Measurements from ENCODE around the gene DNAJB13.

Gene DNAJB13

DNA sequence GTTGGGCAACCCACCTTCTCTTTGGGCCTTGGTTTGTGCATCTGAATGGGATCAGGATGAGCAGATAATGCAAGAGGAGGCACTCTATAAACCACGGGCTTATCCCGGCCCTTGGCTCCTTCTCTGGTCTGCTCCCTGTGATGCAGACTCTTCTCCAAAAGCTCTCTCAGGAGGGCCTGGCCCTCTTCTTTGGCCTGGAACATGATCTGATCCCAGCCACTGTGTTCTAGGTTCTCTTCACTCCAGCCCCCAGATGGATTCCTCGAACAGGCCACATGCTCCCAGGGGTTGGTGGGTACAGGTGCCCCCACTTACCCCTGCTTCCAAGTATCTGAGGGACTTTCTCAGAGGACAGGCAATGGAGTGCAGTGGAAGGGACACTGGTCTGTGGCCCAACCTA, 66.8 kb downstream of the DNAJB13 start:
- no peak for ATAC-seq

DNA sequence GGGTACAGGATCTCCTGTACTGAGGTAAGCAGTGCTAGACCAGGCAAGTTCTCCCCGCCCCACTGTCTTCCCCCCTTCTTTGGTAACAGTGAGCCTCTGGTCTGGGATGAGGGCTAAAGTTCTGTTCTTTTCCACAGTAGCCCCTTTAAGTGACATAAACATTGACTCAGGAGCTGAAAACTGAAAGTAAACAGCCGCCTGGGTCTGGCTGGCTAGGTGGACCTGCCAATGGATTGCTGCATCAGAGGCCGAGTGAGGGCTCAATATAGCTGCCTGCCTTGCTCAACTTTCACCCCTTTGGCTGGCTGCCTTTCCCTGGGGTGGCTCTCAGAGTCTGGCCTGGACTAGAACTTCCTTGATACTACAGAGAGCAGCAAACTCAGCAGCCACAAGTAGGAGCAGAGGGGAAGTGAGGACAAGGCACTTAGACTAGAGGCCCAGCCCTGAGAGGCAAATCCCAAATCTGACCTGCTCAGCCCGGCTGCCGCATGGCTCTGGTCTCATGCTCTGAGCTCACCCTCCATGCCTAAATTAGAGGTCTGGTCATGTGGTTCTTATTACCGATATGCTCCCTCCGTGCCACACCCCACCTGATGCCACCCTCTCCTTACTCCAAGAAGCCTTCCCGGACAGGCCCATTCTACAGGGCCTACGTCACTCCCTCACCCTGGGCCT, 67.6 kb downstream of the DNAJB13 start:
- no peak for TF ChIP-seq ISL1 (CRISPR knock-in tag; IDR thresholded peaks at IDR 0.05)
- no peak for TF ChIP-seq CREB5 (CRISPR knock-in tag; IDR thresholded peaks at IDR 0.05; ENCODE audit: low read depth)
- no peak for TF ChIP-seq ZFP30 (CRISPR knock-in tag; IDR thresholded peaks at IDR 0.05)
- TF ChIP-seq ZNF8 (CRISPR knock-in tag; IDR thresholded peaks at IDR 0.05), result no peak
- TF ChIP-seq ESRRG (CRISPR knock-in tag; IDR thresholded peaks at IDR 0.05), result no peak
- TF ChIP-seq RARB (CRISPR knock-in tag; IDR thresholded peaks at IDR 0.05), result no peak
- TF ChIP-seq ZC3H10 (CRISPR knock-in tag; IDR thresholded peaks at IDR 0.05), result no peak
- TF ChIP-seq ZFP3 (CRISPR knock-in tag; IDR thresholded peaks at IDR 0.05), result no peak
- no peak for TF ChIP-seq TCF4 (CRISPR knock-in tag; IDR thresholded peaks at IDR 0.05; ENCODE audit: borderline replicate concordance)
- TF ChIP-seq ZNF565 (CRISPR knock-in tag; conservative IDR thresholded peaks at IDR 0.05; ENCODE audit: low read depth), result no peak
- TF ChIP-seq POU6F1 (CRISPR knock-in tag; IDR thresholded peaks at IDR 0.05; ENCODE audit: borderline replicate concordance, low read depth), result no peak
- no peak for TF ChIP-seq TOX (CRISPR knock-in tag; IDR thresholded peaks at IDR 0.05; ENCODE audit: borderline replicate concordance)
- no peak for TF ChIP-seq ARNTL (CRISPR knock-in tag; IDR thresholded peaks at IDR 0.05; ENCODE audit: borderline replicate concordance, low read depth)
- no peak for TF ChIP-seq GLIS3 (CRISPR knock-in tag; IDR thresholded peaks at IDR 0.05)
- no peak for TF ChIP-seq ZNF70 (CRISPR knock-in tag; IDR thresholded peaks at IDR 0.05)
- TF ChIP-seq OSR1 (CRISPR knock-in tag; IDR thresholded peaks at IDR 0.05), result no peak
- TF ChIP-seq, protein P1, sequence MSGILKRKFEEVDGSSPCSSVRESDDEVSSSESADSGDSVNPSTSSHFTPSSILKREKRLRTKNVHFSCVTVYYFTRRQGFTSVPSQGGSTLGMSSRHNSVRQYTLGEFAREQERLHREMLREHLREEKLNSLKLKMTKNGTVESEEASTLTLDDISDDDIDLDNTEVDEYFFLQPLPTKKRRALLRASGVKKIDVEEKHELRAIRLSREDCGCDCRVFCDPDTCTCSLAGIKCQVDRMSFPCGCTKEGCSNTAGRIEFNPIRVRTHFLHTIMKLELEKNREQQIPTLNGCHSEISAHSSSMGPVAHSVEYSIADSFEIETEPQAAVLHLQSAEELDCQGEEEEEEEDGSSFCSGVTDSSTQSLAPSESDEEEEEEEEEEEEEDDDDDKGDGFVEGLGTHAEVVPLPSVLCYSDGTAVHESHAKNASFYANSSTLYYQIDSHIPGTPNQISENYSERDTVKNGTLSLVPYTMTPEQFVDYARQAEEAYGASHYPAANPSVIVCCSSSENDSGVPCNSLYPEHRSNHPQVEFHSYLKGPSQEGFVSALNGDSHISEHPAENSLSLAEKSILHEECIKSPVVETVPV (CRISPR knock-in tag; IDR thresholded peaks at IDR 0.05), result no peak
- TF ChIP-seq CSDC2 (CRISPR knock-in tag; IDR thresholded peaks at IDR 0.05), result no peak
- no peak for ATAC-seq

More for the DNA sequence above, 66.8 kb downstream of the DNAJB13 start:
- TF ChIP-seq ISL1 (CRISPR knock-in tag; IDR thresholded peaks at IDR 0.05) (no peak), TOX (CRISPR knock-in tag; IDR thresholded peaks at IDR 0.05; ENCODE audit: borderline replicate concordance) (no peak), ZC3H10 (CRISPR knock-in tag; IDR thresholded peaks at IDR 0.05) (no peak), ZFP30 (CRISPR knock-in tag; IDR thresholded peaks at IDR 0.05) (no peak), PPARA (CRISPR knock-in tag; IDR thresholded peaks at IDR 0.05; ENCODE audit: borderline replicate concordance) (no peak), ZFP3 (CRISPR knock-in tag; IDR thresholded peaks at IDR 0.05) (no peak), BACH2 (CRISPR knock-in tag; IDR thresholded peaks at IDR 0.05; ENCODE audit: borderline replicate concordance) (no peak), ZNF8 (CRISPR knock-in tag; IDR thresholded peaks at IDR 0.05) (no peak), OSR1 (CRISPR knock-in tag; IDR thresholded peaks at IDR 0.05) (no peak), TCF4 (CRISPR knock-in tag; IDR thresholded peaks at IDR 0.05; ENCODE audit: borderline replicate concordance) (no peak), GLIS3 (CRISPR knock-in tag; IDR thresholded peaks at IDR 0.05) (no peak)
- TF ChIP-seq, protein P2, sequence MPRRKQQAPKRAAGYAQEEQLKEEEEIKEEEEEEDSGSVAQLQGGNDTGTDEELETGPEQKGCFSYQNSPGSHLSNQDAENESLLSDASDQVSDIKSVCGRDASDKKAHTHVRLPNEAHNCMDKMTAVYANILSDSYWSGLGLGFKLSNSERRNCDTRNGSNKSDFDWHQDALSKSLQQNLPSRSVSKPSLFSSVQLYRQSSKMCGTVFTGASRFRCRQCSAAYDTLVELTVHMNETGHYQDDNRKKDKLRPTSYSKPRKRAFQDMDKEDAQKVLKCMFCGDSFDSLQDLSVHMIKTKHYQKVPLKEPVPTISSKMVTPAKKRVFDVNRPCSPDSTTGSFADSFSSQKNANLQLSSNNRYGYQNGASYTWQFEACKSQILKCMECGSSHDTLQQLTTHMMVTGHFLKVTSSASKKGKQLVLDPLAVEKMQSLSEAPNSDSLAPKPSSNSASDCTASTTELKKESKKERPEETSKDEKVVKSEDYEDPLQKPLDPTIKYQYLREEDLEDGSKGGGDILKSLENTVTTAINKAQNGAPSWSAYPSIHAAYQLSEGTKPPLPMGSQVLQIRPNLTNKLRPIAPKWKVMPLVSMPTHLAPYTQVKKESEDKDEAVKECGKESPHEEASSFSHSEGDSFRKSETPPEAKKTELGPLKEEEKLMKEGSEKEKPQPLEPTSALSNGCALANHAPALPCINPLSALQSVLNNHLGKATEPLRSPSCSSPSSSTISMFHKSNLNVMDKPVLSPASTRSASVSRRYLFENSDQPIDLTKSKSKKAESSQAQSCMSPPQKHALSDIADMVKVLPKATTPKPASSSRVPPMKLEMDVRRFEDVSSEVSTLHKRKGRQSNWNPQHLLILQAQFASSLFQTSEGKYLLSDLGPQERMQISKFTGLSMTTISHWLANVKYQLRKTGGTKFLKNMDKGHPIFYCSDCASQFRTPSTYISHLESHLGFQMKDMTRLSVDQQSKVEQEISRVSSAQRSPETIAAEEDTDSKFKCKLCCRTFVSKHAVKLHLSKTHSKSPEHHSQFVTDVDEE (CRISPR knock-in tag; IDR thresholded peaks at IDR 0.05), result no peak
- TF ChIP-seq, protein P1 (CRISPR knock-in tag; IDR thresholded peaks at IDR 0.05), result no peak
- TF ChIP-seq, protein P3, sequence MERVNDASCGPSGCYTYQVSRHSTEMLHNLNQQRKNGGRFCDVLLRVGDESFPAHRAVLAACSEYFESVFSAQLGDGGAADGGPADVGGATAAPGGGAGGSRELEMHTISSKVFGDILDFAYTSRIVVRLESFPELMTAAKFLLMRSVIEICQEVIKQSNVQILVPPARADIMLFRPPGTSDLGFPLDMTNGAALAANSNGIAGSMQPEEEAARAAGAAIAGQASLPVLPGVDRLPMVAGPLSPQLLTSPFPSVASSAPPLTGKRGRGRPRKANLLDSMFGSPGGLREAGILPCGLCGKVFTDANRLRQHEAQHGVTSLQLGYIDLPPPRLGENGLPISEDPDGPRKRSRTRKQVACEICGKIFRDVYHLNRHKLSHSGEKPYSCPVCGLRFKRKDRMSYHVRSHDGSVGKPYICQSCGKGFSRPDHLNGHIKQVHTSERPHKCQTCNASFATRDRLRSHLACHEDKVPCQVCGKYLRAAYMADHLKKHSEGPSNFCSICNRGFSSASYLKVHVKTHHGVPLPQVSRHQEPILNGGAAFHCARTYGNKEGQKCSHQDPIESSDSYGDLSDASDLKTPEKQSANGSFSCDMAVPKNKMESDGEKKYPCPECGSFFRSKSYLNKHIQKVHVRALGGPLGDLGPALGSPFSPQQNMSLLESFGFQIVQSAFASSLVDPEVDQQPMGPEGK (CRISPR knock-in tag; IDR thresholded peaks at IDR 0.05; ENCODE audit: borderline replicate concordance), result no peak

All from SK-N-SH treated with all-trans-retinoic acid at 6 μM for 48 hours (cell line).